ENCODE results near the gene SYPL1. TPM values are rescaled to one million over a fixed set of nuclear protein-coding genes. Genes with fewer than 3 reads are reported as not detected.

Gene SYPL1
- polyA plus RNA-seq, 1 donor from 2014 or later: 17.4 TPM

GRCh38 chr7:106089647-106090046 lies 22.5 kb downstream of the SYPL1 start:
- no peak overlapping the region for H3K9ac ChIP-seq (ENCODE audit: low read length)
- H3K4me2 ChIP-seq (ENCODE audit: low read length): no peak overlapping the region
- H3K9me3 ChIP-seq (ENCODE audit: low read length): no peaks in the 10 kb centered on the region
- no peaks in the 10 kb centered on the region for H3K36me3 ChIP-seq (ENCODE audit: insufficient read depth, low read length)
- no peaks in the 10 kb centered on the region for H3K9me2 ChIP-seq (ENCODE audit: insufficient read depth, low read length)
- no peak overlapping the region for H3K27ac ChIP-seq (ENCODE audit: low read length)
- TF ChIP-seq RAD21 (conservative IDR thresholded peaks at IDR 0.05): no peak
- no peak for TF ChIP-seq EP300 (conservative IDR thresholded peaks at IDR 0.05; ENCODE audit: poor library complexity, severe bottlenecking)
- TF ChIP-seq MXI1 (conservative IDR thresholded peaks at IDR 0.05; ENCODE audit: poor library complexity, severe bottlenecking): no peak
- no peak for TF ChIP-seq TAF1 (IDR thresholded peaks at IDR 0.05; ENCODE audit: low read depth)
- TF ChIP-seq, protein P1, sequence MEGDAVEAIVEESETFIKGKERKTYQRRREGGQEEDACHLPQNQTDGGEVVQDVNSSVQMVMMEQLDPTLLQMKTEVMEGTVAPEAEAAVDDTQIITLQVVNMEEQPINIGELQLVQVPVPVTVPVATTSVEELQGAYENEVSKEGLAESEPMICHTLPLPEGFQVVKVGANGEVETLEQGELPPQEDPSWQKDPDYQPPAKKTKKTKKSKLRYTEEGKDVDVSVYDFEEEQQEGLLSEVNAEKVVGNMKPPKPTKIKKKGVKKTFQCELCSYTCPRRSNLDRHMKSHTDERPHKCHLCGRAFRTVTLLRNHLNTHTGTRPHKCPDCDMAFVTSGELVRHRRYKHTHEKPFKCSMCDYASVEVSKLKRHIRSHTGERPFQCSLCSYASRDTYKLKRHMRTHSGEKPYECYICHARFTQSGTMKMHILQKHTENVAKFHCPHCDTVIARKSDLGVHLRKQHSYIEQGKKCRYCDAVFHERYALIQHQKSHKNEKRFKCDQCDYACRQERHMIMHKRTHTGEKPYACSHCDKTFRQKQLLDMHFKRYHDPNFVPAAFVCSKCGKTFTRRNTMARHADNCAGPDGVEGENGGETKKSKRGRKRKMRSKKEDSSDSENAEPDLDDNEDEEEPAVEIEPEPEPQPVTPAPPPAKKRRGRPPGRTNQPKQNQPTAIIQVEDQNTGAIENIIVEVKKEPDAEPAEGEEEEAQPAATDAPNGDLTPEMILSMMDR (IDR thresholded peaks at IDR 0.05; ENCODE audit: poor library complexity, severe bottlenecking): no peak
- TF ChIP-seq POLR2AphosphoS5 (IDR thresholded peaks at IDR 0.05): no peak
- TF ChIP-seq, protein P2, sequence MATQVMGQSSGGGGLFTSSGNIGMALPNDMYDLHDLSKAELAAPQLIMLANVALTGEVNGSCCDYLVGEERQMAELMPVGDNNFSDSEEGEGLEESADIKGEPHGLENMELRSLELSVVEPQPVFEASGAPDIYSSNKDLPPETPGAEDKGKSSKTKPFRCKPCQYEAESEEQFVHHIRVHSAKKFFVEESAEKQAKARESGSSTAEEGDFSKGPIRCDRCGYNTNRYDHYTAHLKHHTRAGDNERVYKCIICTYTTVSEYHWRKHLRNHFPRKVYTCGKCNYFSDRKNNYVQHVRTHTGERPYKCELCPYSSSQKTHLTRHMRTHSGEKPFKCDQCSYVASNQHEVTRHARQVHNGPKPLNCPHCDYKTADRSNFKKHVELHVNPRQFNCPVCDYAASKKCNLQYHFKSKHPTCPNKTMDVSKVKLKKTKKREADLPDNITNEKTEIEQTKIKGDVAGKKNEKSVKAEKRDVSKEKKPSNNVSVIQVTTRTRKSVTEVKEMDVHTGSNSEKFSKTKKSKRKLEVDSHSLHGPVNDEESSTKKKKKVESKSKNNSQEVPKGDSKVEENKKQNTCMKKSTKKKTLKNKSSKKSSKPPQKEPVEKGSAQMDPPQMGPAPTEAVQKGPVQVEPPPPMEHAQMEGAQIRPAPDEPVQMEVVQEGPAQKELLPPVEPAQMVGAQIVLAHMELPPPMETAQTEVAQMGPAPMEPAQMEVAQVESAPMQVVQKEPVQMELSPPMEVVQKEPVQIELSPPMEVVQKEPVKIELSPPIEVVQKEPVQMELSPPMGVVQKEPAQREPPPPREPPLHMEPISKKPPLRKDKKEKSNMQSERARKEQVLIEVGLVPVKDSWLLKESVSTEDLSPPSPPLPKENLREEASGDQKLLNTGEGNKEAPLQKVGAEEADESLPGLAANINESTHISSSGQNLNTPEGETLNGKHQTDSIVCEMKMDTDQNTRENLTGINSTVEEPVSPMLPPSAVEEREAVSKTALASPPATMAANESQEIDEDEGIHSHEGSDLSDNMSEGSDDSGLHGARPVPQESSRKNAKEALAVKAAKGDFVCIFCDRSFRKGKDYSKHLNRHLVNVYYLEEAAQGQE (IDR thresholded peaks at IDR 0.05; ENCODE audit: borderline replicate concordance): no peak
- TF ChIP-seq EZH2 (IDR thresholded peaks at IDR 0.05; ENCODE audit: borderline replicate concordance, insufficient read depth, low read length, poor library complexity, severe bottlenecking): no peak
- TF ChIP-seq SMC3 (conservative IDR thresholded peaks at IDR 0.05; ENCODE audit: poor library complexity): no peak
- no peaks in the 10 kb centered on the region for H3K79me2 ChIP-seq (replicated peaks; ENCODE audit: insufficient read depth, low read length)
- H2AFZ ChIP-seq (ENCODE audit: low read depth, low read length): no peak overlapping the region
- no peak overlapping the region for H3K4me3 ChIP-seq (ENCODE audit: low read length)
- H3K27me3 ChIP-seq (ENCODE audit: insufficient read depth, low read depth, low read length): no peaks in the 10 kb centered on the region
- no peaks in the 10 kb centered on the region for H3F3A ChIP-seq (ENCODE audit: insufficient read depth, low read length, poor library complexity, severe bottlenecking)
- no peaks in the 10 kb centered on the region for H4K20me1 ChIP-seq (ENCODE audit: insufficient read depth)

DNA sequence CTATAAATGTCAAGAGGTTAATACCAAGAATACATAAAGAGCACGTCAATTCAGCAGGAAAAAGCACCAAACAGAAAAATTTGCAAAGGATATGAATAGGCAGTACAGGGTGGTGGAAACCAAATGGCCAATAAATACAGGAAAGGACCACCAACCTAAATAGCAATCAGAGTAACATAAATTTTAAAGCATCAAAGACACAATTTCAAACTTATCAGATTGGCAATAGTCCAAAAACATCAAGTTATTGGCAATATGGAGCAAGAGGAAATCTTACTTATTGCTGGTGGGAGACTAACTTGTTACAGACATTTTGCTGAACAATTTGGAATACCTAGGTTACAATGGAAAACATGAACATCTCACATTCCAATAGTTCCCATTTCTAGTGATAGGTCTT lies 24.1 kb downstream of the SYPL1 start:
- H3K27me3 ChIP-seq (ENCODE audit: insufficient read depth, low read depth, low read length): no peaks in the 10 kb centered on the region
- TF ChIP-seq POLR2AphosphoS5 (IDR thresholded peaks at IDR 0.05) (no peak), TAF1 (IDR thresholded peaks at IDR 0.05; ENCODE audit: low read depth) (no peak), RAD21 (conservative IDR thresholded peaks at IDR 0.05) (no peak), EZH2 (IDR thresholded peaks at IDR 0.05; ENCODE audit: borderline replicate concordance, insufficient read depth, low read length, poor library complexity, severe bottlenecking) (no peak), SMC3 (conservative IDR thresholded peaks at IDR 0.05; ENCODE audit: poor library complexity) (no peak), MXI1 (conservative IDR thresholded peaks at IDR 0.05; ENCODE audit: poor library complexity, severe bottlenecking) (no peak), EP300 (conservative IDR thresholded peaks at IDR 0.05; ENCODE audit: poor library complexity, severe bottlenecking) (no peak)
- TF ChIP-seq, protein P2 (IDR thresholded peaks at IDR 0.05; ENCODE audit: borderline replicate concordance): no peak
- TF ChIP-seq, protein P1 (IDR thresholded peaks at IDR 0.05; ENCODE audit: poor library complexity, severe bottlenecking): no peak
- no peaks in the 10 kb centered on the region for H3K36me3 ChIP-seq (ENCODE audit: insufficient read depth, low read length)
- H3F3A ChIP-seq (ENCODE audit: insufficient read depth, low read length, poor library complexity, severe bottlenecking): no peaks in the 10 kb centered on the region
- no peak overlapping the region for H2AFZ ChIP-seq (ENCODE audit: low read depth, low read length)
- no peaks in the 10 kb centered on the region for H3K9me3 ChIP-seq (ENCODE audit: low read length)
- no peak overlapping the region for H3K4me2 ChIP-seq (ENCODE audit: low read length)
- H3K79me2 ChIP-seq (replicated peaks; ENCODE audit: insufficient read depth, low read length): no peaks in the 10 kb centered on the region
- H3K9ac ChIP-seq (ENCODE audit: low read length): no peak overlapping the region
- no peaks in the 10 kb centered on the region for H3K9me2 ChIP-seq (ENCODE audit: insufficient read depth, low read length)
- H3K27ac ChIP-seq (ENCODE audit: low read length): no peak overlapping the region
- no peak overlapping the region for H3K4me3 ChIP-seq (ENCODE audit: low read length)
- H4K20me1 ChIP-seq (ENCODE audit: insufficient read depth): no peaks in the 10 kb centered on the region
